Epithelial cell of esophagus (primary cell): Measurements from ENCODE around the gene TICRR.

Source experiments
- DNase-seq: peaks from one replicate; pipeline ENCODE4 v3.0.0; 2010; ENCODE audit warnings: low read depth
- H3K4me3 ChIP-seq: 2 replicates; pipeline ENCODE4 v1.5.1; 2011; ENCODE audit warnings: mild to moderate bottlenecking, low read length, control low read depth
- CTCF ChIP-seq: IDR thresholded peaks from 2 replicates; pipeline ENCODE4 v1.5.1; 2011; ENCODE audit warnings: low read depth, mild to moderate bottlenecking, low read length, control low read depth, inconsistent platforms; ENCODE audit not compliant: insufficient read depth; ENCODE audit errors: missing control alignments

Gene TICRR

GRCh38 chr15:89575146-89575655 is at the start of gene TICRR:
Gene TICRR, plus strand, starts transcription at chr15:89575469. Its CDS starts 118 bp downstream, at chr15:89575587.
- H3K4me3 ChIP-seq = peak within 1 kb of the TSS; percentile 65
- peak; percentile 100 for DNase-seq
- TF ChIP-seq CTCF = no peak

GRCh38 chr15:89526181-89526580 is 49.1 kb upstream of the TICRR start:
- no peak overlapping the region for H3K4me3 ChIP-seq
- DNase-seq = no peak
- TF ChIP-seq CTCF = no peak

- DNase-seq = no peak
- no peak overlapping the region for H3K4me3 ChIP-seq
- no peak for TF ChIP-seq CTCF
Observed at GRCh38 chr15:89526601-89527441, 48.4 kb upstream of the TICRR start.

- TF ChIP-seq CTCF = no peak
- DNase-seq = no peak
- H3K4me3 ChIP-seq = no peak overlapping the region
Observed at GRCh38 chr15:89528757-89529352, 46.4 kb upstream of the TICRR start.

GRCh38 chr15:89530976-89531375 is 44.3 kb upstream of the TICRR start:
- TF ChIP-seq CTCF = no peak
- no peak overlapping the region for H3K4me3 ChIP-seq
- no peak for DNase-seq

GRCh38 chr15:89531796-89532537 is 43.3 kb upstream of the TICRR start:
- H3K4me3 ChIP-seq = no peak overlapping the region
- peak; percentile 47 for TF ChIP-seq CTCF
- DNase-seq = peak; percentile 88
